Glutamatergic neuron (in vitro differentiated cells): ENCODE results near the gene SIM1. TPM values are rescaled to one million over a fixed set of nuclear protein-coding genes. Genes with fewer than 3 reads are reported as not detected.

ENCODE experiments used
- DNase-seq: peaks from one replicate; pipeline ENCODE4 v3.0.0; 2022
- H3K27ac Mint-ChIP-seq: one replicate; pipeline ENCODE4 v1.8.0; 2020; ENCODE audit warnings: mild to moderate bottlenecking, mixed read lengths, inconsistent platforms; ENCODE audit not compliant: unreplicated experiment
- H3K27me3 Mint-ChIP-seq: one replicate; pipeline ENCODE4 v1.8.0; 2020; ENCODE audit warnings: mild to moderate bottlenecking, moderate library complexity, mixed read lengths, inconsistent platforms; ENCODE audit not compliant: unreplicated experiment
- H3K36me3 Mint-ChIP-seq: one replicate; pipeline ENCODE4 v1.8.0; 2020; ENCODE audit warnings: mild to moderate bottlenecking, mixed read lengths, inconsistent platforms; ENCODE audit not compliant: unreplicated experiment
- H3K4me1 Mint-ChIP-seq: one replicate; pipeline ENCODE4 v1.8.0; 2020; ENCODE audit warnings: mild to moderate bottlenecking, low read depth, mixed read lengths, inconsistent platforms; ENCODE audit not compliant: unreplicated experiment
- H3K4me3 Mint-ChIP-seq: one replicate; pipeline ENCODE4 v1.8.0; 2020; ENCODE audit warnings: mild to moderate bottlenecking, mixed read lengths, inconsistent platforms; ENCODE audit not compliant: unreplicated experiment
- H3K9me3 Mint-ChIP-seq: one replicate; pipeline ENCODE4 v1.8.0; 2020; ENCODE audit warnings: mild to moderate bottlenecking, moderate library complexity, mixed read lengths, inconsistent platforms; ENCODE audit not compliant: unreplicated experiment
- CTCF ChIP-seq: fragments of 200-600 bp; sonication (generic); IDR thresholded peaks from one replicate; pipeline ENCODE4 v1.5.0; 2021; ENCODE audit not compliant: partially characterized antibody, unreplicated experiment
- total RNA-seq: library from RNA; stranded (reverse); fragmentation: NEBNext Ultra II Directional; extraction: Animal tissue kit (Norgen Biotek cat#: 25700); gene quantifications from one replicate; pipeline ENCODE4 v1.2.1, GENCODE V29; 2021; ENCODE audit not compliant: unreplicated experiment

Gene SIM1
- total RNA-seq, 1 donor from 2014 or later: 49.8 TPM

- Mint-ChIP-seq H3K27ac (peak overlapping the region; percentile 97), H3K27me3 (peaks cover 7% of the 10 kb centered on the region), H3K4me1 (peaks cover 32% of the 10 kb centered on the region)
Measured at GRCh38 chr6:100388868-100389519, 75.7 kb downstream of the SIM1 start.

GRCh38 chr6:100382767-100383195 lies 81.9 kb downstream of the SIM1 start:
- H3K4me1 Mint-ChIP-seq: peaks cover 4% of the 10 kb centered on the region
- no peak for TF ChIP-seq CTCF
- no peaks in the 10 kb centered on the region for H3K27me3 Mint-ChIP-seq
- no peak overlapping the region for H3K4me3 Mint-ChIP-seq
- DNase-seq: no peak
- no peak overlapping the region for H3K27ac Mint-ChIP-seq
- H3K36me3 Mint-ChIP-seq: no peaks in the 10 kb centered on the region
- H3K9me3 Mint-ChIP-seq: no peaks in the 10 kb centered on the region

More at GRCh38 chr6:100388868-100389519, 75.7 kb downstream of the SIM1 start:
- peaks cover 6% of the 10 kb centered on the region for H3K9me3 Mint-ChIP-seq
- peak overlapping the region; percentile 64 for H3K4me3 Mint-ChIP-seq
- DNase-seq: no peak
- no peaks in the 10 kb centered on the region for H3K36me3 Mint-ChIP-seq
- TF ChIP-seq CTCF: no peak

DNA sequence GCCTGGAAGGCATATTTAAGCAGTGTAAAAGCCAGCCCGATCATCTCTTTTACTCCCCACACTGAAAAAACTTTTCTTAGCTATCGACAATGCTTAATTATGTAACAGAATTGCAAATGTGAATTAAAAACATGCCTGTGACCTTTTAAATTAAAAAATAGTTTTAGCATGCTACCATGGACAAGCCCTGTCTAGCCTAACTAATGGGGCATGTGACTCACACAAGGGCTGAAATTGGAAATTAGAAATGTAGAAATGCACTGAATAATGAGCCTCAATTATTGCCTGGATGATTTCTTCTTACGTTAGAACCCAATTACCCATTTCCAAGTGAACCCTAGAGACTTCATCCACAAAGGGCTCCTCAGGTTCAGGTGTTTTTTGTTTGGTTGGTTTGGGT lies 82.7 kb downstream of the SIM1 start:
- H3K9me3 Mint-ChIP-seq: no peaks in the 10 kb centered on the region

DNA sequence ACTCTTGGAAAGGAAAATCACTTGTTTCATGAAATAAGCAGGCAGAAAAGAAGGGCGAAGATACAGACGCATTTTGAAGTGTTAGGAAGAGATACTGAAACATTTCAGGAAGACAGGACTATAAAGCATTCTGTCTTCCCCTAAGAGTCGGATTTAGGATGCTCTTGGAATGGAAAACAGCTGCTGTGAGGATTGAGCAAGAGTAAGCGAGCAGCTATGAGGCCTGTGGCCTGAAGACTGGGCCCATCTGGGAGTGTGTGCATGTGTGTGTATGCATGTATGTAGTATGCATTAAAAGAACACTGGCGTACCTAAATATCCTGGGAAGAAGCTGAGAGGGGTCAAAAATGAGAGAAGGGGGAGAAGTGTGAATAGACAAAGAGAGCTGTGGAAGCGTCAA lies 83.6 kb downstream of the SIM1 start:
- DNase-seq: no peak
- no peak for TF ChIP-seq CTCF
- no peaks in the 10 kb centered on the region for H3K27me3 Mint-ChIP-seq
- no peak overlapping the region for H3K27ac Mint-ChIP-seq
- H3K4me3 Mint-ChIP-seq: no peak overlapping the region
- H3K4me1 Mint-ChIP-seq: peaks cover 4% of the 10 kb centered on the region
- H3K9me3 Mint-ChIP-seq: no peaks in the 10 kb centered on the region
- H3K36me3 Mint-ChIP-seq: no peaks in the 10 kb centered on the region

More for the DNA sequence above, 82.7 kb downstream of the SIM1 start:
- no peak for DNase-seq
- Mint-ChIP-seq H3K4me1 (peaks cover 2% of the 10 kb centered on the region), H3K27me3 (no peaks in the 10 kb centered on the region), H3K4me3 (no peak overlapping the region), H3K36me3 (no peaks in the 10 kb centered on the region), H3K27ac (no peak overlapping the region)
- no peak for TF ChIP-seq CTCF

GRCh38 chr6:100379386-100379785 lies 85.3 kb downstream of the SIM1 start:
- Mint-ChIP-seq H3K4me1 (peaks cover 17% of the 10 kb centered on the region), H3K4me3 (no peak overlapping the region), H3K9me3 (no peaks in the 10 kb centered on the region), H3K36me3 (no peaks in the 10 kb centered on the region), H3K27me3 (no peaks in the 10 kb centered on the region), H3K27ac (no peak overlapping the region)
- TF ChIP-seq CTCF: no peak
- no peak for DNase-seq
